NB4 (cell line): ENCODE results near the gene PAX2.

Experiments
- CTCF ChIP-seq: IDR thresholded peaks from one replicate; pipeline ENCODE4 v1.5.1; 2012; ENCODE audit warnings: low read depth, low read length
- POLR2A ChIP-seq: IDR thresholded peaks from 2 replicates; pipeline ENCODE4 v1.6.1; 2011; ENCODE audit warnings: mild to moderate bottlenecking; ENCODE audit not compliant: insufficient read length; ENCODE audit errors: extremely low read depth

GRCh38 chr10:100803908-100804307, 58.5 kb downstream of the PAX2 start:
- TF ChIP-seq POLR2A: no peak
- TF ChIP-seq CTCF: no peak
